Measurements from ENCODE around the gene TCEANC2. TPM values are rescaled to one million over a fixed set of nuclear protein-coding genes. Genes with fewer than 3 reads are reported as not detected.

TCEANC2 gene
- polyA plus RNA-seq, 1 experiment: 4.1 TPM

DNA sequence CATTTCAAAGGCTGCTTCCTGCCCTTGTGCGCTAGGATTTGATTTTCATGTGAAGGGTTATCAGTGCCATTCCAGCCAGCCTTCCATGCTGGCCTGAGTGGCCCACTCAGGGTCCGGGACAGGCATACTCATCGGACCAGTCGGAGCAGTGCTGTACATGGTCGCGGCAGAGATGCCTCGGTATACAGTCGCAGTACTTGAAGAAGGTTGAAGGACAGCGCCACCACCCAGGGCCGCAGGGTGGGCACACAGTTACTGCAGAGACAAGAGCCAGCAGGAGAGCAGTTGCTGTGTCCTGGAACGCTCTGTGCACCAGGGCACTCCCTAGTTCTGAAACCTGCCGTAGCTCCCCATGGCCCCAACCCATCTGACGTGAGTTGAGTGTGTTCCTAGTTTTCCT, 44.5 kb upstream of the TCEANC2 start:
- ChIA-PET CTCF (interaction anchor here (0.6 to 0.9 kb wide), 2 partner anchors 12 to 19 kb away, joined by 3 read pairs; no protein-coding TSS in a partner anchor), POLR2A (no interaction called here)
- Histone ChIP-seq H3K4me3 (ENCODE audit: low read depth, low read length) (no peak overlapping the region), H3K27me3 (ENCODE audit: control insufficient read depth, insufficient read depth, low read length) (peaks cover 31% of the 10 kb centered on the region), H3K36me3 (ENCODE audit: control insufficient read depth, insufficient read depth, low read length) (no peaks in the 10 kb centered on the region)
- no peak for DNase-seq (ENCODE audit: low read depth)
- TF ChIP-seq, protein P1, sequence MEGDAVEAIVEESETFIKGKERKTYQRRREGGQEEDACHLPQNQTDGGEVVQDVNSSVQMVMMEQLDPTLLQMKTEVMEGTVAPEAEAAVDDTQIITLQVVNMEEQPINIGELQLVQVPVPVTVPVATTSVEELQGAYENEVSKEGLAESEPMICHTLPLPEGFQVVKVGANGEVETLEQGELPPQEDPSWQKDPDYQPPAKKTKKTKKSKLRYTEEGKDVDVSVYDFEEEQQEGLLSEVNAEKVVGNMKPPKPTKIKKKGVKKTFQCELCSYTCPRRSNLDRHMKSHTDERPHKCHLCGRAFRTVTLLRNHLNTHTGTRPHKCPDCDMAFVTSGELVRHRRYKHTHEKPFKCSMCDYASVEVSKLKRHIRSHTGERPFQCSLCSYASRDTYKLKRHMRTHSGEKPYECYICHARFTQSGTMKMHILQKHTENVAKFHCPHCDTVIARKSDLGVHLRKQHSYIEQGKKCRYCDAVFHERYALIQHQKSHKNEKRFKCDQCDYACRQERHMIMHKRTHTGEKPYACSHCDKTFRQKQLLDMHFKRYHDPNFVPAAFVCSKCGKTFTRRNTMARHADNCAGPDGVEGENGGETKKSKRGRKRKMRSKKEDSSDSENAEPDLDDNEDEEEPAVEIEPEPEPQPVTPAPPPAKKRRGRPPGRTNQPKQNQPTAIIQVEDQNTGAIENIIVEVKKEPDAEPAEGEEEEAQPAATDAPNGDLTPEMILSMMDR (IDR thresholded peaks at IDR 0.05; ENCODE audit: insufficient read depth, low read depth, low read length): no peak

DNA sequence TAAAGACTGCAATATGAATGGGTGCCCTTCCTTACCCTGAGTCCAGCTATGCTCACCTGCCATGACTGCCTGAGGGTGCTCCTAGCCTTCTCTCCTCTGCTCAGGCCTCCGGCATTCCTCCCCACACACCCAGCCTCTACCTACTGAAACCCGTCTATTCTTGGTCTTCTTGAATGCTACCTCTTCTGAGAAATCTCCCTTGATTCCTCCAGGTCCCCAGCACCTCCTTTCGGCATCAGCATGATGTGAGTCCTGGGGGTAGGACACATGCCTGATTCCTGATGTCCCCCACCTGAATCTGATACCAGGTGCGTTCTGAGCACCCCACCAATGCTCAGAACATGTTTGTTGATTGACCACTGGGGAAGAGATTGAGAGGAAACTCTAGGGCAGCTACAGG, 44.0 kb upstream of the TCEANC2 start:
- CTCF ChIA-PET: interaction anchor here (0.6 to 0.9 kb wide), 2 partner anchors 13 to 19 kb away, joined by 3 read pairs; no protein-coding TSS in a partner anchor
- H3K27me3 ChIP-seq (ENCODE audit: control insufficient read depth, insufficient read depth, low read length): peaks cover 31% of the 10 kb centered on the region

DNA sequence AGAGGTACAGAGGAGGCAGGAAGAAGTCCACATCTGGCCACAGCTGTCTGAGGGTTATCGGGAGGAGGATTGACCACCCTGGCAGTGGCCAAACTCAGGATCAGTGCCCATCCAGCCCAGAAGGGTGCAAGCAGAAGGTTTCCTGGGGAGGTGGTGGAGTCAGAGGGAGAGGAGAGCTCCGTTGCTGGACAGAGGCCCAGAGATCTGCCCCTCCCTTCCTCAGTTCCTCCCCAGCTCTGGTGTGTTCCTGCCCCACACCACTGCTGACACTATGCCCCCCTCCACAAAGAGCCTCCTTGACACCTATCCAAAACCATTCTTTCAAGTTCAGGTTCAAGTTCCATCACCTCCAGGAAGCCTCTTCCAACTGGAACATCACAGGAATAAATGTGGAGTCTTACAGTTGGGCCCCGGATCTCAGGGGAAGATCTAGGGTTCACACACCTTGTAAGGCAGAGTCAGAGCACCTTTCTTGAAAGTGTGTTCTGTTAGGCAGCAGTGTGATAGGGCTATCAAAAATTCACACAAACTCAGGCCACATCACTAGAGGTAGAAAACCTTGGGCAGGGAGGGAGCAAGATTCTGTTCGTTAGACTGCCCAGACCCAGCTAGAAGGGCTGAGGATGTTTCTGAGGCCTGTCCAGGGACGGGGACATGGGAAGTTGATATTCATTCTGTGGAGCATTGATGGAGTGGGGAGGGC, 42.8 kb upstream of the TCEANC2 start:
- Histone ChIP-seq H3K4me3 (ENCODE audit: low read depth, low read length) (no peak overlapping the region), H3K27me3 (ENCODE audit: control insufficient read depth, insufficient read depth, low read length) (peaks cover 30% of the 10 kb centered on the region), H3K36me3 (ENCODE audit: control insufficient read depth, insufficient read depth, low read length) (no peaks in the 10 kb centered on the region)
- TF ChIP-seq, protein P1 (IDR thresholded peaks at IDR 0.05; ENCODE audit: insufficient read depth, low read depth, low read length): no peak
- no peak for DNase-seq (ENCODE audit: low read depth)
- ChIA-PET POLR2A (no interaction called here), CTCF (interaction anchor here (1.5 kb wide), 1 partner anchor 22 kb away, joined by 4 read pairs; no protein-coding TSS in a partner anchor)

More for the DNA sequence above, 44.0 kb upstream of the TCEANC2 start:
- no peak for DNase-seq (ENCODE audit: low read depth)
- POLR2A ChIA-PET: no interaction called here
- Histone ChIP-seq H3K4me3 (ENCODE audit: low read depth, low read length) (no peak overlapping the region), H3K36me3 (ENCODE audit: control insufficient read depth, insufficient read depth, low read length) (no peaks in the 10 kb centered on the region)
- TF ChIP-seq, protein P1 (IDR thresholded peaks at IDR 0.05; ENCODE audit: insufficient read depth, low read depth, low read length): no peak

DNA sequence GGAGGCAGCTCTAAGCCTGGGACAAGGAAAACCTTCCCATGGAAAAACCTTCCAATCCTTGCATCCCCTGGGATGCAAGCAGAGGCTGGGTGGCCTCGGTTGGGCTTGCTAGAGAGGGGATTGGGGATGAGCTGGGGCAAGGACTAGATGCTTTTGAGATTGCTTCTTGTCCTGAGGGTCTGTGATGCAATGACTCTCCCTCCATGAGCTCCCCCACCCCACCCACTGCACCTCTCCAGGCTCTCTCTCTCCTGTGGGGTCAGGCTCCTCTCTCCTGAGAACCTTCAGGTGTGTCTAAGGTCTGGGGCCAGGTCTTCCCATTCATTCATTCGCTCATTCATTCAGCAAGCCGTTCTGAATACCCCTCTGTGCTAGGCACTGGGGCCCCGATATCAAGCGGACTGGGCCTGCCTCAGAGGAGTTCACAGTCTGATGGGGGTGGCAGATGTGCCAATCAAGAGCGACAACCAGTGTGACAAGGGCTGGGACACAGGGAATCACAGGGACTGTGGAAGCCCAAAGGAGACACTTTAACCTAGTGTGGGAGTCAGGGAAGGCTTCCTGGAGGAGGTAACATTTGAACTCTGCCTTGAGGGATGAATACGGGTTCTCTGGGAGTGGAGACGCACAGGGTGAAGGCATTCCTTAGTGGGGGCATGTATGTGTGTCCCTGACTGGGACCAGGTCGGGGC, 41.9 kb upstream of the TCEANC2 start:
- TF ChIP-seq, protein P1 (IDR thresholded peaks at IDR 0.05; ENCODE audit: insufficient read depth, low read depth, low read length): no peak
- DNase-seq (ENCODE audit: low read depth): no peak
- H3K27me3 ChIP-seq (ENCODE audit: control insufficient read depth, insufficient read depth, low read length): peaks cover 25% of the 10 kb centered on the region
- no peaks in the 10 kb centered on the region for H3K36me3 ChIP-seq (ENCODE audit: control insufficient read depth, insufficient read depth, low read length)
- POLR2A ChIA-PET: no interaction called here
- H3K4me3 ChIP-seq (ENCODE audit: low read depth, low read length): no peak overlapping the region
- CTCF ChIA-PET: interaction anchor here (1.5 kb wide), 1 partner anchor 23 kb away, joined by 4 read pairs; no protein-coding TSS in a partner anchor

DNA sequence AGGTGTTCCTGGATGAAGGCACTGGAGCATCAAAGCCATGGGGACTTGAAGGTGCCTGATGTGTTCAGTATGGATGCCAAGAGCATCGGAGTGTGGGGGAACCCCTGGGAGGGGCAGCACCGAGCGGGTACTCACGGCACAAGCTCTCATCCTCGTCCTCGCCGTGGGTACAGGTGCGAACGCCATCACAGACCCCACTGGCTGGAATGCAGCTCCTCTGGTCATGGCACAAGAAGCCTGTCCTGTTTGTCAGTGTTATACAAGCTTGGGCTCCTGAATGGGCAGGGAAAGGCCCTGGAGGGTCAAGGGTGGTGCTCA, 41.4 kb upstream of the TCEANC2 start:
- Histone ChIP-seq H3K27me3 (ENCODE audit: control insufficient read depth, insufficient read depth, low read length) (peaks cover 25% of the 10 kb centered on the region), H3K4me3 (ENCODE audit: low read depth, low read length) (no peak overlapping the region), H3K36me3 (ENCODE audit: control insufficient read depth, insufficient read depth, low read length) (no peaks in the 10 kb centered on the region)
- DNase-seq (ENCODE audit: low read depth): no peak
- TF ChIP-seq, protein P1 (IDR thresholded peaks at IDR 0.05; ENCODE audit: insufficient read depth, low read depth, low read length): no peak
- ChIA-PET CTCF (interaction anchor here (1.5 kb wide), 1 partner anchor 23 kb away, joined by 4 read pairs; no protein-coding TSS in a partner anchor), POLR2A (no interaction called here)

Data from BJ (cell line).